SW480 (cell line): ENCODE data around the gene UACA.
"Not testable (repeated sequence)": the region's sequence is repeated elsewhere in the genome, so short reads cannot be mapped to it uniquely, and the experiment has no call there.

Experiments
- DNase-seq: peaks from one replicate; pipeline ENCODE4 v3.0.0-alpha.2; 2016; ENCODE audit warnings: low spot score

Gene UACA

GRCh38 chr15:70663069-70663468 lies 100.3 kb downstream of the UACA start:
- not testable (repeated sequence) for DNase-seq

GRCh38 chr15:70659662-70660061 lies 103.7 kb downstream of the UACA start:
- no peak for DNase-seq

GRCh38 chr15:70658641-70659040 lies 104.7 kb downstream of the UACA start:
- DNase-seq = no peak

- no peak for DNase-seq
These were observed 109.9 kb downstream of the UACA start for GRCh38 chr15:70653426-70653825.

- no peak for DNase-seq
These were observed 111.0 kb downstream of the UACA start for GRCh38 chr15:70652341-70652740.

- DNase-seq = no peak
These were observed 112.0 kb downstream of the UACA start for GRCh38 chr15:70651303-70651845.

GRCh38 chr15:70650567-70651302 lies 112.6 kb downstream of the UACA start:
- no peak for DNase-seq

GRCh38 chr15:70647396-70647795 lies 116.0 kb downstream of the UACA start:
- no peak for DNase-seq

GRCh38 chr15:70646169-70646568 lies 117.2 kb downstream of the UACA start:
- no peak for DNase-seq

- peak; percentile 50 for DNase-seq
These were observed 119.6 kb downstream of the UACA start for GRCh38 chr15:70643783-70644125.

GRCh38 chr15:70643106-70643782 lies 120.1 kb downstream of the UACA start:
- DNase-seq = no peak

GRCh38 chr15:70636540-70637165 lies 126.7 kb downstream of the UACA start:
- DNase-seq = peak; percentile 39

- no peak for DNase-seq
These were observed 127.5 kb downstream of the UACA start for GRCh38 chr15:70635895-70636294.

- DNase-seq = no peak
These were observed 129.4 kb downstream of the UACA start for GRCh38 chr15:70633991-70634390.

GRCh38 chr15:70633103-70633831 lies 130.1 kb downstream of the UACA start:
- DNase-seq = no peak

GRCh38 chr15:70632491-70633102 lies 130.8 kb downstream of the UACA start:
- DNase-seq = no peak

- DNase-seq = no peak
These were observed 131.3 kb downstream of the UACA start for GRCh38 chr15:70632079-70632478.

- DNase-seq = no peak
These were observed 133.6 kb downstream of the UACA start for GRCh38 chr15:70629735-70630273.

- no peak for DNase-seq
These were observed 134.8 kb downstream of the UACA start for GRCh38 chr15:70628549-70628896.

- DNase-seq = no peak
These were observed 135.4 kb downstream of the UACA start for GRCh38 chr15:70627734-70628548.

- no peak for DNase-seq
These were observed 136.0 kb downstream of the UACA start for GRCh38 chr15:70627322-70627721.
